A673 (cell line): Measurements from ENCODE around the gene IRGC. TPM values are rescaled to one million over a fixed set of nuclear protein-coding genes. Genes with fewer than 3 reads are reported as not detected.

Experiments used
- BruUV-seq: library from RNA; stranded (reverse); fragments of 400-500 nt; replicated peaks from 2 replicates; lab custom pipeline; 2021; lab: Mats Ljungman, UMichigan
- CTCF ChIA-PET: fragments of 300-600 bp; sonication (Branson Sonifier 250); formaldehyde crosslinking; loops from one replicate; lab custom pipeline; 2022; ENCODE audit warnings: antibody characterized with exemption; lab: Charles Lee
- POLR2A ChIA-PET: fragments of 300-600 bp; sonication (Branson Sonifier 250); formaldehyde crosslinking; loops from one replicate; lab custom pipeline; 2022; ENCODE audit warnings: antibody characterized with exemption; ENCODE audit not compliant: low non-redundant PET; lab: Charles Lee
- DNase-seq: peaks from one replicate; pipeline ENCODE4 v3.0.0-alpha.2; 2015; ENCODE audit warnings: low spot score
- H3K27ac ChIP-seq: fragments of 200-600 bp; sonication (generic); 2 replicates; pipeline ENCODE4 v1.5.1; 2016; ENCODE audit warnings: mixed run types, low read depth, mild to moderate bottlenecking, mixed read lengths, antibody characterized with exemption, low read length; ENCODE audit not compliant: poor library complexity, severe bottlenecking
- H3K27me3 ChIP-seq: fragments of 200-600 bp; sonication (generic); replicated peaks from 2 replicates; pipeline ENCODE4 v1.6.1; 2017; ENCODE audit warnings: mixed run types, low read depth, mild to moderate bottlenecking, mixed read lengths, antibody characterized with exemption, low read length; ENCODE audit not compliant: insufficient read depth, poor library complexity
- H3K36me3 ChIP-seq: fragments of 200-600 bp; sonication (generic); 2 replicates; pipeline ENCODE4 v1.6.1; 2016; ENCODE audit warnings: mixed run types, mild to moderate bottlenecking, mixed read lengths, antibody characterized with exemption, low read length; ENCODE audit not compliant: insufficient read depth, poor library complexity, severe bottlenecking
- H3K4me1 ChIP-seq: fragments of 200-600 bp; sonication (generic); 2 replicates; pipeline ENCODE4 v1.6.1; 2017; ENCODE audit warnings: mixed run types, mild to moderate bottlenecking, mixed read lengths, antibody characterized with exemption, low read length; ENCODE audit not compliant: insufficient read depth, poor library complexity, severe bottlenecking
- H3K4me3 ChIP-seq: fragments of 200-600 bp; sonication (generic); 2 replicates; pipeline ENCODE4 v1.5.1; 2016; ENCODE audit warnings: low read depth, mixed run types, mild to moderate bottlenecking, mixed read lengths, low read length; ENCODE audit not compliant: poor library complexity, severe bottlenecking
- H3K9me3 ChIP-seq: fragments of 200-600 bp; sonication (generic); 2 replicates; pipeline ENCODE4 v1.6.1; 2016; ENCODE audit warnings: mixed run types, low read depth, mild to moderate bottlenecking, mixed read lengths, antibody characterized with exemption, low read length; ENCODE audit not compliant: poor library complexity, severe bottlenecking
- CTCF ChIP-seq: fragments of 300-800, 200-600 bp; sonication (generic); conservative IDR thresholded peaks from 2 replicates; pipeline ENCODE4 v1.5.1; 2017; ENCODE audit warnings: low read depth, mild to moderate bottlenecking, antibody characterized with exemption, low read length, moderate library complexity, mixed read lengths
- EZH2 ChIP-seq: fragments of 200-600 bp; sonication (generic); IDR thresholded peaks from 2 replicates; pipeline ENCODE4 v1.6.1; 2017; ENCODE audit warnings: borderline replicate concordance, low read depth, mild to moderate bottlenecking, mixed read lengths, antibody characterized with exemption, low read length; ENCODE audit not compliant: poor library complexity, severe bottlenecking
- intact Hi-C: fragments of 100-400 bp; cut with micrococcal nuclease; formaldehyde crosslinking; loops from one replicate; pipeline ENCODE4 v1.10.0; 2022; ENCODE audit not compliant: unreplicated experiment
- total RNA-seq: library from RNA; stranded (reverse); gene quantifications from 2 replicates; pipeline ENCODE4 v1.2.3, GENCODE V29; 2021

Gene IRGC
- total RNA-seq, 1 experiment from 2014 or later: not detected

GRCh38 chr19:43690890-43691289 lies 25.0 kb upstream of the IRGC start:
- ChIA-PET POLR2A (no interaction called here), CTCF (no interaction called here)
- TF ChIP-seq EZH2 (no peak), CTCF (no peak)
- no TSS peak for BruUV-seq
- Histone ChIP-seq H3K4me1 (no peaks in the 10 kb centered on the region), H3K27ac (no peak overlapping the region), H3K27me3 (no peaks in the 10 kb centered on the region), H3K9me3 (peaks cover 15% of the 10 kb centered on the region), H3K4me3 (no peak overlapping the region), H3K36me3 (no peaks in the 10 kb centered on the region)
- no peak for DNase-seq
- intact Hi-C loops: no loop called here

GRCh38 chr19:43691755-43692154 lies 24.1 kb upstream of the IRGC start:
- BruUV-seq: no TSS peak
- H3K4me1 ChIP-seq: no peaks in the 10 kb centered on the region
- TF ChIP-seq EZH2: no peak
- TF ChIP-seq CTCF: no peak
- H3K9me3 ChIP-seq: peaks cover 15% of the 10 kb centered on the region
- no peak overlapping the region for H3K27ac ChIP-seq
- DNase-seq: no peak
- ChIA-PET CTCF (no interaction called here), POLR2A (no interaction called here)
- intact Hi-C loops: no loop called here
- H3K4me3 ChIP-seq: no peak overlapping the region
- H3K27me3 ChIP-seq: no peaks in the 10 kb centered on the region
- H3K36me3 ChIP-seq: no peaks in the 10 kb centered on the region

- BruUV-seq: no TSS peak
- peaks cover 15% of the 10 kb centered on the region for H3K9me3 ChIP-seq
- CTCF ChIA-PET: interaction anchor here (0.8 kb wide), 1 partner anchor 53 kb away, joined by 3 read pairs; no protein-coding TSS in a partner anchor
- no peak overlapping the region for H3K4me3 ChIP-seq
- no peaks in the 10 kb centered on the region for H3K4me1 ChIP-seq
- no peaks in the 10 kb centered on the region for H3K27me3 ChIP-seq
- TF ChIP-seq EZH2: no peak
- no peak for TF ChIP-seq CTCF
- H3K36me3 ChIP-seq: no peaks in the 10 kb centered on the region
- POLR2A ChIA-PET: no interaction called here
- no peak overlapping the region for H3K27ac ChIP-seq
- intact Hi-C loops: no loop called here
- no peak for DNase-seq
These were observed 23.5 kb upstream of the IRGC start for GRCh38 chr19:43692385-43692784.
